HepG2 (cell line): ENCODE measurements around the gene ADAMTS17. TPM values are rescaled to one million over a fixed set of nuclear protein-coding genes. Genes with fewer than 3 reads are reported as not detected.

Source experiments
- ATAC-seq: fragments of 200-7000 bp; cut with Tn5 transposase; 3 replicates; pipeline ENCODE4 v1.9.1; 2020; ENCODE audit warnings: mild to moderate bottlenecking, moderate library complexity
- BruUV-seq: library from RNA; stranded (reverse); fragments of 400-500 nt; replicated peaks from 2 replicates; lab custom pipeline; 2021; lab: Mats Ljungman, UMichigan
- CTCF ChIA-PET: fragments of 300-600 bp; formaldehyde crosslinking; extraction: SDS; loops from one replicate; lab custom pipeline; 2021; ENCODE audit warnings: low total read pairs, inconsistent platforms, low intra/inter-chr PET ratio; lab: Yijun Ruan, JAX
- POLR2A ChIA-PET: fragments of 350-600 bp; sonication (Branson Sonifier 250); formaldehyde crosslinking; loops from one replicate; lab custom pipeline; 2020; ENCODE audit warnings: antibody characterized with exemption, inconsistent platforms; lab: Yijun Ruan, JAX
- DNase-seq: peaks from one replicate; pipeline ENCODE4 v3.0.0-alpha.2; 2015; ENCODE audit warnings: low spot score
- FAIRE-seq: peaks from 3 replicates; lab custom pipeline; 2011; peaks lifted over from hg19 to GRCh38; lab: Jason Lieb, UNC
- H2AFZ ChIP-seq: one replicate; pipeline ENCODE4 v1.6.1; 2011; ENCODE audit warnings: low read length, inconsistent platforms
- H3K27ac ChIP-seq: fragments of 300-600 bp; 3 replicates; pipeline ENCODE4 v1.8.0; 2011; ENCODE audit warnings: mixed run types, mild to moderate bottlenecking, mixed read lengths, low read length, inconsistent platforms; ENCODE audit not compliant: insufficient read depth; ENCODE audit errors: extremely low read length
- H3K27me3 ChIP-seq, 2 experiments: fragments of 200-600 bp in 1 of 2; 2 replicates in 1 of 2; 3 replicates in 1 of 2; pipeline versions ENCODE4 v1.6.0 to v1.8.0; 2011; ENCODE audit warnings: low read length in 2 of 2, mild to moderate bottlenecking in 2 of 2, moderate library complexity in 2 of 2, inconsistent platforms in 1 of 2; ENCODE audit not compliant: insufficient read depth in 2 of 2, control insufficient read depth in 1 of 2
- H3K36me3 ChIP-seq, 2 experiments: fragments of 200-600 bp in 1 of 2; replicated peaks in 1 of 2; 2 replicates in 1 of 2; 3 replicates in 1 of 2; pipeline versions ENCODE4 v1.5.1 to v1.8.0; 2011; ENCODE audit warnings: low read length in 2 of 2, inconsistent platforms in 1 of 2; ENCODE audit not compliant: insufficient read depth in 2 of 2, control insufficient read depth in 1 of 2
- H3K4me1 ChIP-seq: 2 replicates; pipeline ENCODE4 v1.5.1; 2012; ENCODE audit warnings: low read length, inconsistent platforms; ENCODE audit not compliant: insufficient read depth
- H3K4me2 ChIP-seq: 2 replicates; pipeline ENCODE4 v1.6.0; 2011; ENCODE audit warnings: low read depth, low read length, inconsistent platforms
- H3K4me3 ChIP-seq, 3 experiments: fragments of 200-600 bp in 1 of 3; sonication (generic), shearing (Covaris generic) in 1 of 3; replicated peaks in 1 of 3; 2 replicates each; pipeline ENCODE4 v1.5.1; 2011 to 2016; ENCODE audit warnings: low read length in 3 of 3, inconsistent platforms in 2 of 3, low read depth in 2 of 3, mild to moderate bottlenecking in 2 of 3, control low read depth in 1 of 3, mixed read lengths in 1 of 3; ENCODE audit not compliant: insufficient read depth in 1 of 3
- H3K79me2 ChIP-seq: one replicate; pipeline ENCODE4 v1.6.1; 2011; ENCODE audit warnings: low read length, inconsistent platforms; ENCODE audit not compliant: insufficient read depth
- H3K9ac ChIP-seq: 2 replicates; pipeline ENCODE4 v1.6.0; 2011; ENCODE audit warnings: mild to moderate bottlenecking, low read depth, low read length, inconsistent platforms; ENCODE audit not compliant: insufficient read depth
- H3K9me3 ChIP-seq: 2 replicates; pipeline ENCODE4 v1.5.1; 2012; ENCODE audit warnings: mild to moderate bottlenecking, low read length
- H4K20me1 ChIP-seq: 2 replicates; pipeline ENCODE4 v1.6.0; 2011; ENCODE audit warnings: inconsistent platforms, mild to moderate bottlenecking, low read length, moderate library complexity; ENCODE audit not compliant: insufficient read depth
- ETV5 ChIP-seq: IDR thresholded peaks from 2 replicates; pipeline ENCODE4 v1.6.1; 2018; ENCODE audit warnings: missing biosample characterization, missing genetic modification reagents, inconsistent platforms, borderline replicate concordance
- GABPA ChIP-seq, 2 experiments: IDR thresholded peaks; 2 replicates each; pipeline ENCODE4 v1.6.1; 2011 to 2016; ENCODE audit warnings: low read depth in 2 of 2, low read length in 1 of 2, missing biosample characterization in 1 of 2, missing genetic modification characterization in 1 of 2
- NFATC3 ChIP-seq: sonication (generic); formaldehyde crosslinking; IDR thresholded peaks from 2 replicates; pipeline ENCODE4 v1.5.1; 2020; ENCODE audit warnings: mild to moderate bottlenecking, missing genetic modification reagents
- POLR2G ChIP-seq: fragments of 200-400 bp; formaldehyde crosslinking; IDR thresholded peaks from 2 replicates; pipeline ENCODE4 v1.6.1; 2018; ENCODE audit warnings: mild to moderate bottlenecking, low read depth, low read length, moderate library complexity
- TBX2 ChIP-seq: sonication (generic); formaldehyde crosslinking; IDR thresholded peaks from 2 replicates; pipeline ENCODE4 v1.5.0; 2020; ENCODE audit warnings: missing genetic modification reagents, mild to moderate bottlenecking, borderline replicate concordance
- ZBTB3 ChIP-seq: sonication (generic); formaldehyde crosslinking; IDR thresholded peaks from 2 replicates; pipeline ENCODE4 v1.4.0; 2020; ENCODE audit warnings: low read depth, mild to moderate bottlenecking, moderate library complexity, missing genetic modification reagents, borderline replicate concordance
- ZBTB7A ChIP-seq: sonication (generic); formaldehyde crosslinking; IDR thresholded peaks from 2 replicates; pipeline ENCODE4 v1.8.0; 2022; ENCODE audit warnings: mild to moderate bottlenecking, missing genetic modification reagents
- ZNF256 ChIP-seq: sonication (generic); formaldehyde crosslinking; conservative IDR thresholded peaks from 2 replicates; pipeline ENCODE4 v1.4.0; 2020; ENCODE audit warnings: missing genetic modification reagents
- ZNF331 ChIP-seq: sonication (generic); formaldehyde crosslinking; IDR thresholded peaks from 2 replicates; pipeline ENCODE4 v1.4.0; 2020; ENCODE audit warnings: missing genetic modification reagents
- ZNF335 ChIP-seq: sonication (generic); formaldehyde crosslinking; IDR thresholded peaks from 2 replicates; pipeline ENCODE4 v1.4.0; 2020; ENCODE audit warnings: missing genetic modification reagents
- ZNF766 ChIP-seq: sonication (generic); formaldehyde crosslinking; IDR thresholded peaks from 2 replicates; pipeline ENCODE4 v1.5.0; 2020; ENCODE audit warnings: missing genetic modification reagents, borderline replicate concordance
- ZNF775 ChIP-seq: sonication (generic); formaldehyde crosslinking; IDR thresholded peaks from 2 replicates; pipeline ENCODE4 v1.4.0; 2020; ENCODE audit warnings: missing genetic modification reagents, mild to moderate bottlenecking, moderate library complexity, borderline replicate concordance
- ZSCAN9 ChIP-seq: IDR thresholded peaks from 2 replicates; pipeline ENCODE4 v1.6.1; 2016; ENCODE audit warnings: borderline replicate concordance
- WGBS: methylation state at CpG from one replicate; pipeline ENCODE4 v1.1.6; 2017; ENCODE audit warnings: low lambda C conversion rate; 5-methylcytosine and 5-hydroxymethylcytosine counted together
- in situ Hi-C: cut with HindIII; loops from 2 replicates; pipeline ENCODE4 v1.10.0; 2017; ENCODE audit warnings: low pct_unique_long_range_greater_than_20kb; ENCODE audit not compliant: extremely low pct_ligation_motif_present
- intact Hi-C: fragments of 100-400 bp; cut with micrococcal nuclease; formaldehyde crosslinking; loops from one replicate; pipeline ENCODE4 v1.10.0; 2022; ENCODE audit not compliant: unreplicated experiment
- polyA plus RNA-seq, 8 experiments: library from polyadenylated mRNA; depleted of rRNA in 3 of 8; stranded (reverse) in 7 of 8; unstranded in 1 of 8; fragments of >200 nt; fragmentation: Illumina TruSeq in 4 of 8; extraction: Trizol in 4 of 8; gene quantifications; 2 replicates each; pipeline versions ENCODE4 v1.2.1 to v1.2.3, GENCODE V29; 2011 to 2016; ENCODE audit warnings: low read depth in 4 of 8, missing spikeins in 1 of 8, mixed read lengths in 1 of 8; ENCODE audit not compliant: insufficient read depth in 1 of 8
- total RNA-seq, 5 experiments: library from RNA; depleted of rRNA; stranded (reverse); fragments of >200 nt; fragmentation: Illumina TruSeq; extraction: Trizol; gene quantifications; 2 replicates each; pipeline ENCODE4 v1.2.3, GENCODE V29; 2016; ENCODE audit warnings: low read depth in 1 of 5
- TF ChIP-seq, protein P1 (sequence below): sonication (generic); formaldehyde crosslinking; IDR thresholded peaks from 2 replicates; pipeline ENCODE4 v1.5.0; 2020; ENCODE audit warnings: mild to moderate bottlenecking, missing genetic modification reagents
- TF ChIP-seq, protein P2 (sequence below): sonication (generic); formaldehyde crosslinking; IDR thresholded peaks from 2 replicates; pipeline ENCODE4 v1.5.0; 2020; ENCODE audit warnings: missing genetic modification reagents
- TF ChIP-seq, protein P3 (sequence below): IDR thresholded peaks from 2 replicates; pipeline ENCODE4 v1.6.1; 2016; ENCODE audit warnings: control low read depth
- TF ChIP-seq, protein P4 (sequence below): sonication (generic); formaldehyde crosslinking; IDR thresholded peaks from 2 replicates; pipeline ENCODE4 v1.4.0; 2020; ENCODE audit warnings: mild to moderate bottlenecking, low read depth, missing genetic modification reagents
- TF ChIP-seq, protein P5 (sequence below): IDR thresholded peaks from 2 replicates; pipeline ENCODE4 v1.6.1; 2016; ENCODE audit warnings: low read depth, borderline replicate concordance
- TF ChIP-seq, protein P6 (sequence below): sonication (generic); formaldehyde crosslinking; IDR thresholded peaks from 2 replicates; pipeline ENCODE4 v1.8.1; 2023; ENCODE audit warnings: mild to moderate bottlenecking, moderate library complexity, missing genetic modification reagents

ADAMTS17 gene
- total and polyA plus RNA-seq, 2 of the 13 experiments (the other 11 are each of a cell fraction or from before 2014, with no cell fraction given) = 0.02 to 0.04 TPM

DNA sequence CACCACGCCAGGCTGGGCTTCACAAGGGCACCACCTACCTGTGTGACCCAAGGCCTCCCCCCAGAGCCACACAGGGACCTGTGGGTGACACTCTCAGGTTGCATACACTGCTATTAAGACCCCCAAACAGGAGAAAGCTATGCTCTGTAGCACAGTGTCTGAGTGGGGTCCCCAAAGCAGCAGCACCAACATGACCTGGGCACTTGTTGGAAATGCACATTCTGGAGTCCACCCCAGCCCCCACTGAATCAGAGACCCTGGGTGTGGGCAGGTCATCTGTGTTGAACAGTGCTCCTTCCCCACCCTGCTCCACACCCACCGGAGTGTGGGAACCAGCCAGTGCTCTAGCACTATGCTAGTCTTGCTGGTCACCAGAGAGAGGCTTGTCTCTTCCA lies 76.1 kb downstream of the ADAMTS17 start:
- BruUV-seq = no TSS peak
- no peak overlapping the region for H3K4me3 ChIP-seq
- no peak for TF ChIP-seq ZBTB7A
- TF ChIP-seq ETV5 = no peak
- no peak for TF ChIP-seq ZNF766 (CRISPR knock-in tag)
- no peak for TF ChIP-seq ZSCAN9 (CRISPR knock-in tag)
- no peak for TF ChIP-seq TBX2 (CRISPR knock-in tag)
- TF ChIP-seq ZBTB3 (CRISPR knock-in tag) = no peak
- TF ChIP-seq, protein P1, sequence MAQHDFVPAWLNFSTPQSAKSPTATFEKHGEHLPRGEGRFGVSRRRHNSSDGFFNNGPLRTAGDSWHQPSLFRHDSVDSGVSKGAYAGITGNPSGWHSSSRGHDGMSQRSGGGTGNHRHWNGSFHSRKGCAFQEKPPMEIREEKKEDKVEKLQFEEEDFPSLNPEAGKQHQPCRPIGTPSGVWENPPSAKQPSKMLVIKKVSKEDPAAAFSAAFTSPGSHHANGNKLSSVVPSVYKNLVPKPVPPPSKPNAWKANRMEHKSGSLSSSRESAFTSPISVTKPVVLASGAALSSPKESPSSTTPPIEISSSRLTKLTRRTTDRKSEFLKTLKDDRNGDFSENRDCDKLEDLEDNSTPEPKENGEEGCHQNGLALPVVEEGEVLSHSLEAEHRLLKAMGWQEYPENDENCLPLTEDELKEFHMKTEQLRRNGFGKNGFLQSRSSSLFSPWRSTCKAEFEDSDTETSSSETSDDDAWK (CRISPR knock-in tag) = no peak
- TF ChIP-seq, protein P2, sequence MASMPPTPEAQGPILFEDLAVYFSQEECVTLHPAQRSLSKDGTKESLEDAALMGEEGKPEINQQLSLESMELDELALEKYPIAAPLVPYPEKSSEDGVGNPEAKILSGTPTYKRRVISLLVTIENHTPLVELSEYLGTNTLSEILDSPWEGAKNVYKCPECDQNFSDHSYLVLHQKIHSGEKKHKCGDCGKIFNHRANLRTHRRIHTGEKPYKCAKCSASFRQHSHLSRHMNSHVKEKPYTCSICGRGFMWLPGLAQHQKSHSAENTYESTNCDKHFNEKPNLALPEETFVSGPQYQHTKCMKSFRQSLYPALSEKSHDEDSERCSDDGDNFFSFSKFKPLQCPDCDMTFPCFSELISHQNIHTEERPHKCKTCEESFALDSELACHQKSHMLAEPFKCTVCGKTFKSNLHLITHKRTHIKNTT (CRISPR knock-in tag) = no peak
- TF ChIP-seq ZNF331 (CRISPR knock-in tag) = no peak
- TF ChIP-seq, protein P3, sequence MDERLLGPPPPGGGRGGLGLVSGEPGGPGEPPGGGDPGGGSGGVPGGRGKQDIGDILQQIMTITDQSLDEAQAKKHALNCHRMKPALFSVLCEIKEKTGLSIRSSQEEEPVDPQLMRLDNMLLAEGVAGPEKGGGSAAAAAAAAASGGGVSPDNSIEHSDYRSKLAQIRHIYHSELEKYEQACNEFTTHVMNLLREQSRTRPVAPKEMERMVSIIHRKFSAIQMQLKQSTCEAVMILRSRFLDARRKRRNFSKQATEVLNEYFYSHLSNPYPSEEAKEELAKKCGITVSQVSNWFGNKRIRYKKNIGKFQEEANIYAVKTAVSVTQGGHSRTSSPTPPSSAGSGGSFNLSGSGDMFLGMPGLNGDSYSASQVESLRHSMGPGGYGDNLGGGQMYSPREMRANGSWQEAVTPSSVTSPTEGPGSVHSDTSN (CRISPR knock-in tag) = no peak
- no peak for TF ChIP-seq ZNF335
- TF ChIP-seq, protein P4, sequence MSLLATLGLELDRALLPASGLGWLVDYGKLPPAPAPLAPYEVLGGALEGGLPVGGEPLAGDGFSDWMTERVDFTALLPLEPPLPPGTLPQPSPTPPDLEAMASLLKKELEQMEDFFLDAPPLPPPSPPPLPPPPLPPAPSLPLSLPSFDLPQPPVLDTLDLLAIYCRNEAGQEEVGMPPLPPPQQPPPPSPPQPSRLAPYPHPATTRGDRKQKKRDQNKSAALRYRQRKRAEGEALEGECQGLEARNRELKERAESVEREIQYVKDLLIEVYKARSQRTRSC (CRISPR knock-in tag) = no peak
- TF ChIP-seq POLR2G = no peak
- TF ChIP-seq ZNF256 = no peak
- no peak for TF ChIP-seq ZNF775 (CRISPR knock-in tag)
- TF ChIP-seq, protein P5, sequence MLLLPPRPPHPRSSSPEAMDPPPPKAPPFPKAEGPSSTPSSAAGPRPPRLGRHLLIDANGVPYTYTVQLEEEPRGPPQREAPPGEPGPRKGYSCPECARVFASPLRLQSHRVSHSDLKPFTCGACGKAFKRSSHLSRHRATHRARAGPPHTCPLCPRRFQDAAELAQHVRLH (CRISPR knock-in tag) = no peak
- TF ChIP-seq NFATC3 (CRISPR knock-in tag) = no peak
- no peak for TF ChIP-seq GABPA (IDR thresholded peaks at IDR 0.05; ENCODE audit: low read depth, low read length)
- TF ChIP-seq GABPA (CRISPR knock-in tag; IDR thresholded peaks at IDR 0.05; ENCODE audit: low read depth) = no peak
- TF ChIP-seq, protein P6, sequence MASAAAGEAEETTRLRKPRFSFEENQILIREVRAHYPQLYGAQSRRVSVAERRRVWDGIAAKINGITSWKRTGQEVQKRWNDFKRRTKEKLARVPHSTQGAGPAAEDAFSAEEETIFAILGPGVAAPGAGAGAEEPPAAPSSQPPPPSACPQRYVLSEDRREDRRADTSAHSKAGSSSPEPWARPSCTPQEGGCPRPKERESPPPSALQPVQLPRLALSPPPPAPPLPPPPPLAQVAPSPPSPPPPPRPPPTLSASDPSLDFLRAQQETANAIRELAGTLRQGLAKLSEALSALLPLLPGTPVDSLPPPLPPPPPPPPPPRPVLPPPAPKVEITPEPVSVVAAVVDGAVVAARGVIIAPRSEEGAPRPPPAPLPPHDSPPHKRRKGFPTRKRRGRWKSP (CRISPR knock-in tag) = no peak
- TF ChIP-seq, all 625 proteins: peak for 0
- H2AFZ ChIP-seq = no peak overlapping the region
- ATAC-seq (no peak), FAIRE-seq (no peak), DNase-seq (no peak)
- 20% methylated on average over 1 of the region's 2 CpGs for WGBS
- no peaks in the 10 kb centered on the region for H3K27me3 ChIP-seq
- ChIA-PET POLR2A (no interaction called here), CTCF (no interaction called here)
- H3K27ac ChIP-seq = no peak overlapping the region
- no peak overlapping the region for H3K4me2 ChIP-seq
- no peaks in the 10 kb centered on the region for H4K20me1 ChIP-seq
- H3K9ac ChIP-seq = no peak overlapping the region
- no peaks in the 10 kb centered on the region for H3K9me3 ChIP-seq
- H3K79me2 ChIP-seq = no peaks in the 10 kb centered on the region
- in situ Hi-C loops = no loop called here
- intact Hi-C loops = no loop called here
- no peaks in the 10 kb centered on the region for H3K4me1 ChIP-seq
- no peaks in the 10 kb centered on the region for H3K36me3 ChIP-seq
